Pancreas (tissue), 10 donors: ENCODE measurements around the gene ZNF511. TPM values are rescaled to one million over a fixed set of nuclear protein-coding genes. Genes with fewer than 3 reads are reported as not detected.

ENCODE experiments used
- ATAC-seq, 4 donors: fragments of 200-7000 bp; cut with Tn5 transposase; one replicate each; pipeline versions ENCODE4 v1.8.0 to v1.9.1; 2020; ENCODE audit warnings: mild to moderate bottlenecking in 4 of 4, moderate library complexity in 4 of 4
- DNase-seq, 6 donors: peaks; one replicate each; pipeline ENCODE4 v3.0.0-alpha.2; 2020
- FAIRE-seq: peaks from 2 replicates; lab custom pipeline; 2012; peaks lifted over from hg19 to GRCh38; lab: Jason Lieb, UNC
- H3K27ac ChIP-seq, 4 donors: fragments of 200-600 bp; sonication (generic); 1 replicate in 3 of 4; 2 replicates in 1 of 4; pipeline versions ENCODE4 v1.5.0 to v1.8.0; 2020
- H3K27me3 ChIP-seq, 4 donors: fragments of 200-600 bp; one replicate each; pipeline ENCODE4 v1.8.0; 2021
- H3K36me3 ChIP-seq, 3 donors: fragments of 200-600 bp; sonication (generic) in 1 of 3; one replicate each; pipeline versions ENCODE4 v1.5.0 to v1.8.0; 2020 to 2021
- H3K4me1 ChIP-seq, 3 donors: fragments of 200-600 bp; one replicate each; pipeline ENCODE4 v1.8.0; 2021
- H3K4me3 ChIP-seq, 4 donors: fragments of 200-600 bp; sonication (generic) in 2 of 4; one replicate each; pipeline versions ENCODE4 v1.5.0 to v1.8.0; 2020 to 2021
- H3K9me3 ChIP-seq, 4 donors: fragments of 200-600 bp; one replicate each; pipeline ENCODE4 v1.8.0; 2021
- WGBS, 2 donors: extraction: QIAGEN DNeasy Blood & Tissue Kit; methylation state at CpG; one replicate each; pipeline ENCODE4 v1.1.7; 2013; 5-methylcytosine and 5-hydroxymethylcytosine counted together
- intact Hi-C, 3 donors: fragments of 100-400 bp; cut with DNase I; formaldehyde crosslinking; loops; one replicate each; pipeline versions ENCODE4 v1.11.1 to v1.14.2; 2022
- polyA plus RNA-seq, 2 donors: library from polyadenylated mRNA; stranded (reverse); fragments of 200-250 nt; gene quantifications; one replicate each; pipeline ENCODE4 v1.2.3, GENCODE V29; 2013
- total RNA-seq, 6 donors: library from RNA; stranded (reverse); fragmentation: NEBNext Ultra II Directional in 4 of 6; extraction: Animal tissue kit (Norgen Biotek cat#: 25700) in 4 of 6; gene quantifications; one replicate each; pipeline versions ENCODE4 v1.2.1 to v1.2.4, GENCODE V29; 2021 to 2023
- TF ChIP-seq, protein P1 (sequence below), 4 donors: fragments of 200-600 bp; sonication (generic) in 3 of 4; IDR thresholded peaks; one replicate each; pipeline versions ENCODE4 v1.5.0 to v1.8.0; 2021; ENCODE audit warnings: antibody characterized with exemption in 4 of 4
- donor health status: healthy with polysubstance abuse.
- donor health status: DM: no; HTN: no; CAD: no; lungs with moderate emphysema.
- donor health status: DM: no; HTN: no; CAD: no.
- donor health status: control.
- donor health status: control.
- donor health status: Bipolar disorder and iron deficiency.
- donor health status: DM: yes; HTN: yes; CAD: no.
- donor health status: DM: no; HTN: no; CAD: no.
- donor health status: DM: no; HTN: no; CAD: no.
- donor health status: DM: yes; HTN: yes; CAD: no.

Gene ZNF511
- total and polyA plus RNA-seq, 8 donors, result 13.3 to 40.3 (median 17.3) TPM

DNA sequence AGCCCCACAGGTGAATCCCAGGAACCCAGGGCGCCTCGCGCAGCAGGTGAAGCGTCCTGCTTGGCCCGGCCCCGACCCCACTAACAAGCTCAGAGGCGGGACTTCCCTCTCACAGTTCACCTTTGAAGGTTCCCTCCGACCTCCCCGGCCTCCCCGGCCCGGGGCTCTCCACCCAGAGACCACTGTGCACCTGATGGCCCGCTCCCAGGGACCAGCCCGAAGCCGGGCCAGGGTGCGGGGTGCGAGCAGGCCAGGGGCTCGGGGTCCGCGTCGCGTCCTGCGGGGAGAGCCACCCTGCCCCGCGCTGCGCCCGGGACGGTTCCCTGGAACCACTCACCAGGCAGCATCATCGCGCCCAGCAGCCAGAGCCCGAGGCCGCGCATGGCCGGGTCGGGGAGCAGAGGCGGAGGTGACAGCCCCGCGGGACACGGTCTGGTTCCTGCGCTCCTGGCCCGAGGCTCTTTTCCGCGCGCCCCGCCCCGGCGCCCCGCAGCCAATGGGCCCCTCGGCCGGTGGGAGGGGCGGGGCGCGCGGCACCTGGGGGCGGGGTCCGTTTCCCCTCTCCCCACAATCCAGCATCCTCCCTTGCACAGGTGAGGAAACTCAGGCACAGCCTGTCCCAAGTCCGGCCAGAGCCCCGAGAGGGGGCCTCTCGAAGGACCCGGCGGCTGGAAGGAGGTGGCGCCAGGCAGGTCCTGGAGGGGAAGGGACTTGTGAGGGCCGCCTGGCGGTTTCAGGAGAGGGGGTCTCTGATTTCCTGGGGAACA lies 32.1 kb upstream of the ZNF511 start, which contains the start of gene ADAM8:
Gene ADAM8, minus strand, starts transcription at position 434 of the 767 bp plus-strand sequence. Its CDS starts 51 bp downstream, at position 383.
- ATAC-seq (peak in 3 of 4 donors; percentile 8 to 40 (median 10)), FAIRE-seq (no peak), DNase-seq (peak in 1 of 6 donors; percentile 81)
- Histone ChIP-seq H3K4me1 (peaks cover 13 to 20% (median 18%) of the 10 kb centered on the region in 3 donors), H3K27me3 (no peaks in the 10 kb centered on the region), H3K27ac (peak within 1 kb of the TSS in 3 of 4 donors; percentile 54 to 86 (median 83)), H3K36me3 (peaks cover 0 to 5% (median 0%) of the 10 kb centered on the region in 3 donors), H3K4me3 (peak within 1 kb of the TSS in 1 of 4 donors; percentile 39), H3K9me3 (no peaks in the 10 kb centered on the region)
- intact Hi-C loops, result no loop called here
- TF ChIP-seq, protein P1, sequence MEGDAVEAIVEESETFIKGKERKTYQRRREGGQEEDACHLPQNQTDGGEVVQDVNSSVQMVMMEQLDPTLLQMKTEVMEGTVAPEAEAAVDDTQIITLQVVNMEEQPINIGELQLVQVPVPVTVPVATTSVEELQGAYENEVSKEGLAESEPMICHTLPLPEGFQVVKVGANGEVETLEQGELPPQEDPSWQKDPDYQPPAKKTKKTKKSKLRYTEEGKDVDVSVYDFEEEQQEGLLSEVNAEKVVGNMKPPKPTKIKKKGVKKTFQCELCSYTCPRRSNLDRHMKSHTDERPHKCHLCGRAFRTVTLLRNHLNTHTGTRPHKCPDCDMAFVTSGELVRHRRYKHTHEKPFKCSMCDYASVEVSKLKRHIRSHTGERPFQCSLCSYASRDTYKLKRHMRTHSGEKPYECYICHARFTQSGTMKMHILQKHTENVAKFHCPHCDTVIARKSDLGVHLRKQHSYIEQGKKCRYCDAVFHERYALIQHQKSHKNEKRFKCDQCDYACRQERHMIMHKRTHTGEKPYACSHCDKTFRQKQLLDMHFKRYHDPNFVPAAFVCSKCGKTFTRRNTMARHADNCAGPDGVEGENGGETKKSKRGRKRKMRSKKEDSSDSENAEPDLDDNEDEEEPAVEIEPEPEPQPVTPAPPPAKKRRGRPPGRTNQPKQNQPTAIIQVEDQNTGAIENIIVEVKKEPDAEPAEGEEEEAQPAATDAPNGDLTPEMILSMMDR (IDR thresholded peaks at IDR 0.05), result no peak
- WGBS, 2 donors, result 29 to 31% methylated on average over 47 to 63 of the region's 63 CpGs

DNA sequence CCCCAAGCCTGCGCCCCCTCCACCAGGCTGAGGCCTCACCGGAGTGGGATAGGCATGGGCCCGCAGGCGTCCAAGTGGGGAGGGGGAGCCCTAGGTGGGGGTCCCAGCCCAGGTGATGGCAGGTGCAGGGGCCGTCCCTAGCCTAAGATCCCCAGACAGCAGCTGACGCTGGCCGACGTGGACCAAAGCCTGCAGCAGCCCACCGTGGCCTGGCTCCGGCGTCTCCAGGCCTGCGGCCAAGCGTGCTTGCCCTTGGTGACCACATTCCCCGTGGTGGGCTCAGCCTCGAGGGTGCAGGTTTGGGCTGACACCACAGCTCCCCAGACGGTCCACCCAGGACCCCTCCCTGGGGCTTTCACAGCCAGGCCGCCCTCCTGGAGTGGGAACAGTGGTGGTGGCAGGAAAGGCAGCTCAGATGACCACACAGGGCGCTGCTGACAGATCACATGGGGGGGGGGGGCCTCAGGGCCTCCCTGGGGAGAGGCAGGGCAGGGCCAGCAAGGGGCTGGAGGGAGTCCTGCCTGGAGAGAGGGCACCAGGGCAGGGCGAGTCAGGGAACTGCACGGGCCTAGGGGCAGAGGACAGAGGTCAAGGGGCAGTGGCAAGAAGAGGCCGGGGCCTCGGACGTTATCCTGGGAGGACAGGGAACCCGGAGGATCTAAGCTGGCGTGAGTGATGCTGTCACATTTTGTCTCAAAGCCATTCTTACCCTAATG lies 31.3 kb upstream of the ZNF511 start:
- H3K9me3 ChIP-seq, result no peaks in the 10 kb centered on the region
- FAIRE-seq (no peak), DNase-seq (peak in 1 of 6 donors; percentile 81), ATAC-seq (no peak)
- 78 to 85% methylated on average over 25 of the region's 25 CpGs for WGBS, 2 donors
- H3K27me3 ChIP-seq, result no peaks in the 10 kb centered on the region
- peak overlapping the region in 3 of 4 donors; percentile 54 to 86 (median 83) for H3K27ac ChIP-seq
- H3K4me1 ChIP-seq, result peaks cover 13 to 20% (median 18%) of the 10 kb centered on the region in 3 donors
- H3K36me3 ChIP-seq, result peaks cover 0 to 13% (median 6%) of the 10 kb centered on the region in 3 donors
- H3K4me3 ChIP-seq, result no peak overlapping the region
- intact Hi-C loops, result no loop called here
- TF ChIP-seq, protein P1 (IDR thresholded peaks at IDR 0.05), result no peak

DNA sequence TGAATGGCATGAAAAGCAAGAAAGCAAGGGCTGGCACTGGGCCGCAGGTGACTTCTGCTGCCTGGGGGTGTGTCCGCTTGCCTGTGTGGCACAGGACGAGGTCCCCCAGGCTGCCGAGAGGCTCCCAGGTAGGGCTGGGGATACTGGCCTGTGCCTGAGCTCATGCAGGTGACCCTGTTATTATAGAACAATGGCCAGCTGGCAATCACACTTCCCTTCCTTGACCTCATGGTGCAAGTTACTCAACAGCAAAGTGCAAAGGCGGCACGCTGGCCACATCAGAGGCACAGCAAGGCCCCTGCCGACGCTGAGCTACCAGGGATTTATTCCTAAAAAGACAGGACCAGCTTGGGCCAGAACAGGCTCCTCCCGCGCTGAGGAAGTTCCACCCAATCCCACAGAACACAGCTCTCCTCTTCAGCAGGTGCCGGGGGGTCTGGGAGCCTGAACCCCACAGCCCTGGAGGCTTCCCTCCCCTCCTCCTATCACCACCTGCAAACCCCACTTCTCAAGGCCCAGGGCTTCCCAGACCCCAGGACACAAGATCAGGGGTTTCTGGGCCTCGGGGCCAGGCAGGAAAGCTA lies 30.6 kb upstream of the ZNF511 start:
- peaks cover 0 to 19% (median 12%) of the 10 kb centered on the region in 3 donors for H3K36me3 ChIP-seq
- peak; percentile 9 to 56 (median 26) for ATAC-seq
- intact Hi-C loops, result no loop called here
- peak in 1 of 6 donors; percentile 56 for DNase-seq
- 33 to 38% methylated on average over 12 of the region's 12 CpGs for WGBS, 2 donors
- TF ChIP-seq, protein P1 (IDR thresholded peaks at IDR 0.05), result no peak
- peaks cover 13 to 20% (median 18%) of the 10 kb centered on the region in 3 donors for H3K4me1 ChIP-seq
- H3K27me3 ChIP-seq, result no peaks in the 10 kb centered on the region
- FAIRE-seq, result no peak
- no peak overlapping the region for H3K4me3 ChIP-seq
- peak overlapping the region; percentile 0 to 86 (median 68) for H3K27ac ChIP-seq
- H3K9me3 ChIP-seq, result no peaks in the 10 kb centered on the region

DNA sequence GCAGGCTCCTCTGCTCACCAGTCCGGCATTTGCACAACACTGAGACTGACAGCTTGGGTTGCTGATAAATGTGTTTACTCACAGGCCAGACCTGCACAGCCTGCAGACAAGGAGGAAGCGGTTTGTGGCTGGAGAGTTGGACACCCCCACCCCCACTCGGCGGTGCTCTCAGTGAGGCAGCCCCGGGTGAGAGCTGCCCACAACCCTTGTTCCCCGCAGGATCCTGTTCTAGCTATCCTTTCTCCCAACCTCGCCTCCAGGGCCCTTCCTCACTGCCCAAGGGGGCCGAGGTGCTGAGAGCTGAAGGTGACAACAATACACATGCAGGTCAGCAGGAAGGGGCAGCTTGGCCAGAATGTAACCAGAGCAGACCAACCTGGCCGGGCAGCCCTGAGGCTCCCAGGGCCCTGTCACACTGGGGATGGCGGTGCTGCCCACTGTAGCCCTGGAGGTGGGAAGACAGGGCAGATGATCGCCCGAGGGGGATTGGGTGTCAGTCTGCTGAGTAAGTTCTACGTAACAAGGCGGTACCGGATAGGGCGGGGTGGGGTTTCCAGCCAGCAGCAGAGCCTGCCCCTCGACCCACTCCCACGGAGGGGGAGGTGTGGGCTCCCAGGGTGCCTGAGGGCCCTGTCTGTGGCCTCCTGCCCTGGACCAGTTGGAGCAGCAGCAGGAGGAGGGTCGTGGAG lies 30.0 kb upstream of the ZNF511 start:
- H3K4me3 ChIP-seq, result no peak overlapping the region
- H3K4me1 ChIP-seq, result peaks cover 13 to 20% (median 18%) of the 10 kb centered on the region in 3 donors
- FAIRE-seq (no peak), ATAC-seq (peak; percentile 85 to 92 (median 88)), DNase-seq (peak; percentile 70 to 85 (median 76))
- intact Hi-C loops, result no loop called here
- H3K27ac ChIP-seq, result peak overlapping the region; percentile 0 to 86 (median 68)
- 43 to 44% methylated on average over 19 of the region's 19 CpGs for WGBS, 2 donors
- H3K9me3 ChIP-seq, result no peaks in the 10 kb centered on the region
- TF ChIP-seq, protein P1 (IDR thresholded peaks at IDR 0.05), result no peak
- peaks cover 0 to 25% (median 17%) of the 10 kb centered on the region in 3 donors for H3K36me3 ChIP-seq
- no peaks in the 10 kb centered on the region for H3K27me3 ChIP-seq
